ENCODE results near the gene ZNF19. TPM values are rescaled to one million over a fixed set of nuclear protein-coding genes. Genes with fewer than 3 reads are reported as not detected.

Gene ZNF19
- polyA plus RNA-seq, 1 experiment = 1.6 TPM

DNA sequence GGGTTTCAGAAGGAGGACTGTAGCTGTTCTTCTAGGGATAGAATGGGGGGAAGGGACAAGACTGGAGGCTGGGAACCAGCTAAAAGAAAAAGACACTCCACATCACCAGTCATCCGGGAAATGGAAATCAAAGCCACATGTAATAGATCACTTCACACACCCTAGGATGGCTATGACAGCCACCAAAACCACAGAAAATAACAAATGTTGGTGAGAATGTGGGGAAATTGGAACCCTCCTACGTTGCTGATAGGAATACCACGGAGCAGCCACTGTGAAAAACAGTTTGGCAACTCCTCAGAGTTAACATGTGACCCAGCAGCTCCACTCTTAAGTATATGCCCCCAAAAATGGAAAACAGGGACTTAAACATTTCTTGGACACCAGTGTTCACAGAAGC, 49.6 kb downstream of the ZNF19 start:
- ChIA-PET POLR2A (no interaction called here), CTCF (interaction anchor here (1.0 to 3.5 kb wide), 3 partner anchors 10 to 60 kb away, joined by 3 to 13 read pairs (median 4); no protein-coding TSS in a partner anchor)
- TF ChIP-seq, protein P1, sequence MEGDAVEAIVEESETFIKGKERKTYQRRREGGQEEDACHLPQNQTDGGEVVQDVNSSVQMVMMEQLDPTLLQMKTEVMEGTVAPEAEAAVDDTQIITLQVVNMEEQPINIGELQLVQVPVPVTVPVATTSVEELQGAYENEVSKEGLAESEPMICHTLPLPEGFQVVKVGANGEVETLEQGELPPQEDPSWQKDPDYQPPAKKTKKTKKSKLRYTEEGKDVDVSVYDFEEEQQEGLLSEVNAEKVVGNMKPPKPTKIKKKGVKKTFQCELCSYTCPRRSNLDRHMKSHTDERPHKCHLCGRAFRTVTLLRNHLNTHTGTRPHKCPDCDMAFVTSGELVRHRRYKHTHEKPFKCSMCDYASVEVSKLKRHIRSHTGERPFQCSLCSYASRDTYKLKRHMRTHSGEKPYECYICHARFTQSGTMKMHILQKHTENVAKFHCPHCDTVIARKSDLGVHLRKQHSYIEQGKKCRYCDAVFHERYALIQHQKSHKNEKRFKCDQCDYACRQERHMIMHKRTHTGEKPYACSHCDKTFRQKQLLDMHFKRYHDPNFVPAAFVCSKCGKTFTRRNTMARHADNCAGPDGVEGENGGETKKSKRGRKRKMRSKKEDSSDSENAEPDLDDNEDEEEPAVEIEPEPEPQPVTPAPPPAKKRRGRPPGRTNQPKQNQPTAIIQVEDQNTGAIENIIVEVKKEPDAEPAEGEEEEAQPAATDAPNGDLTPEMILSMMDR (IDR thresholded peaks at IDR 0.05; ENCODE audit: insufficient read depth, low read depth, low read length) = no peak
- no peak for DNase-seq (ENCODE audit: low read depth)
- no peak overlapping the region for H3K4me3 ChIP-seq (ENCODE audit: low read depth, low read length)
- H3K27me3 ChIP-seq (ENCODE audit: control insufficient read depth, insufficient read depth, low read length) = no peaks in the 10 kb centered on the region
- no peaks in the 10 kb centered on the region for H3K36me3 ChIP-seq (ENCODE audit: control insufficient read depth, insufficient read depth, low read length)

DNA sequence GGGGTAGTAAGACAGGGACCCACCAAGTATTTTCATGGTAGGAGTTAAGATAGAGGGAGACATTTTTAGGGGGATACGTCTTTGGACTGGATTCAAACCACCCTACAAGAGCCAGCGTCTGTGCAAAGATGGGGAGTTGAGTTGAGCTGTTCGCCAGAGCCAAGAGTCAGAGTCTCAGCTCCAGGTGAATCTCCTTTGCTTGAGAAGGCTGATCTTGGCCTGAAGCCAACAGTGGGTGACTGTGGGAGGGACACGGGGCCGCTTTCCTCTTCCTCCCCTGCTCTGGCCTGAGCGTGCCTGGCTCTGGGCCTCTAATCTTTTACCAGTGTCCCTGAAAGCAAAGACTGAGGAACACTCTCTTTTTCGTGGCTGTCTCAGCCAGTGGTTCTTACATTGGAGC, 52.7 kb downstream of the ZNF19 start:
- ChIA-PET POLR2A (no interaction called here), CTCF (no interaction called here)
- DNase-seq (ENCODE audit: low read depth) = no peak
- H3K36me3 ChIP-seq (ENCODE audit: control insufficient read depth, insufficient read depth, low read length) = no peaks in the 10 kb centered on the region
- H3K27me3 ChIP-seq (ENCODE audit: control insufficient read depth, insufficient read depth, low read length) = no peaks in the 10 kb centered on the region
- TF ChIP-seq, protein P1 (IDR thresholded peaks at IDR 0.05; ENCODE audit: insufficient read depth, low read depth, low read length) = no peak
- no peak overlapping the region for H3K4me3 ChIP-seq (ENCODE audit: low read depth, low read length)

DNA sequence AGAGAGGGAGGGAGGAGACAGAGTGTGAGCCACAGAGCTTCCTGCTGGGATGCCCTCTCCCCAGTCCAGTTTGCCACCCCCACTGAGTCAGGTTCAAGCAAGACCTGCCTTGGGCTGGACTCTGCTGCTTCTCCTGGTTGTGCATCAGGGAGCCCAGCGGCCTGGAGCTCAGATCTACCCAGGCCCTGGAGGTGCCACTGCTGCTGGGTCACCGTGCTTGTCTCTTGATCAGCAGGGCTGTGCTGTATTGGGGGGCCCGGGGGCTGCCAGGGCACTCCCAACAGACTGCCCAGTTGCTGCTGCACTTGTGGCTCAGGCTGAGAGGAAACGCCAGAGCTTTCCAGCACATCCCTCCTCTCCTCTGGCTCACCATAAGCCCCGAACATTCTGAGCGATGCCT, 56.2 kb downstream of the ZNF19 start:
- H3K27me3 ChIP-seq (ENCODE audit: control insufficient read depth, insufficient read depth, low read length) = no peaks in the 10 kb centered on the region
- DNase-seq (ENCODE audit: low read depth) = no peak
- TF ChIP-seq, protein P1 (IDR thresholded peaks at IDR 0.05; ENCODE audit: insufficient read depth, low read depth, low read length) = no peak
- ChIA-PET POLR2A (no interaction called here), CTCF (interaction anchor here (1.3 to 2.0 kb wide), 3 partner anchors 20 to 67 kb away, joined by 3 to 6 read pairs (median 5); no protein-coding TSS in a partner anchor)
- H3K4me3 ChIP-seq (ENCODE audit: low read depth, low read length) = no peak overlapping the region
- no peaks in the 10 kb centered on the region for H3K36me3 ChIP-seq (ENCODE audit: control insufficient read depth, insufficient read depth, low read length)

DNA sequence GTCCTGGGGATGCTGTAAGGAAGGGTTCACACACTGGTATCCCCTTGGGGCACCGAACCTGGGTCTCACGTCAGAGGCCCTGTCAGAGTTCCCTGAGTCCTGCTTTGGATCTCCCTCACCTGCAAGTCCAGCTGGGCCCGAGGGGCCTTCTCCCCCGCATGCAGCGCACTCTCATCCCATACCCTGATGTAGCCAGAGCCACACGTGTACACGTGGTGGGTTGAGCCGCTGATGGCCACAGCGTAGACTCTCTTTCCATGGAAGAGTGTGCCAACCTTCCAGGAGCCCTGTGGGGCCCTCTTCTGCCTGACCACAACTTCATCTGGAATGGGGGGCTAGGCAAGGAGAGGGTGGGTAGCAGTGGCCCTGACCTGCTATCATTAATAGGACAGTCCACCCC, 57.1 kb downstream of the ZNF19 start:
- CTCF ChIA-PET = interaction anchor here (1.8 to 2.0 kb wide), 2 partner anchors 19 to 68 kb away, joined by 5 to 6 read pairs; no protein-coding TSS in a partner anchor
- no peaks in the 10 kb centered on the region for H3K27me3 ChIP-seq (ENCODE audit: control insufficient read depth, insufficient read depth, low read length)
- POLR2A ChIA-PET = no interaction called here
- no peak overlapping the region for H3K4me3 ChIP-seq (ENCODE audit: low read depth, low read length)
- DNase-seq (ENCODE audit: low read depth) = no peak
- no peaks in the 10 kb centered on the region for H3K36me3 ChIP-seq (ENCODE audit: control insufficient read depth, insufficient read depth, low read length)
- TF ChIP-seq, protein P1 (IDR thresholded peaks at IDR 0.05; ENCODE audit: insufficient read depth, low read depth, low read length) = no peak

DNA sequence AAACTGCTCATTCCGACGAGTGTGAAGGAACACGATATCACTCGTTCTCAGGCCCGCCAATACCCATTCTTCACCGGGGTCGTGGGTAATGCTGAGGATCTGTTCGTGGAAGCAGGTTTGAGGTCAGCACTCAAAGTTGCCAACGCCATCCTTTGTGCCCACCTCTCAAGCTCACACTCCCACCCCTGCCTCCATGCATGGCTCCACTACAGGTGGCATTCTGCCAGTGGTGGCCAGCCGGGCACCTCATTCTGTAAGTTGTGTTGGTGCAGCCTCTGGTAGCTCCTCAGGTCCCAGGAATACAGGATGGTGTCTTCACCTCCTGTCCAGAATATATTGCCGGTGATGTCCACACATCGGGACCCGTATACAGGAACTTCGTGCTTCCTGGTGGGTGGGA, 57.9 kb downstream of the ZNF19 start:
- peaks cover 3% of the 10 kb centered on the region; the same call in 1 of the 2 replicates for H3K27me3 ChIP-seq (ENCODE audit: control insufficient read depth, insufficient read depth, low read length)
- TF ChIP-seq, protein P1 (IDR thresholded peaks at IDR 0.05; ENCODE audit: insufficient read depth, low read depth, low read length) = no peak
- CTCF ChIA-PET = interaction anchor here (1.8 kb wide), 1 partner anchor 18 kb away, joined by 6 read pairs; no protein-coding TSS in a partner anchor

More for the DNA sequence above, 57.9 kb downstream of the ZNF19 start:
- H3K4me3 ChIP-seq (ENCODE audit: low read depth, low read length) = no peak overlapping the region
- DNase-seq (ENCODE audit: low read depth) = no peak
- POLR2A ChIA-PET = no interaction called here
- no peaks in the 10 kb centered on the region for H3K36me3 ChIP-seq (ENCODE audit: control insufficient read depth, insufficient read depth, low read length)
